ENCODE data around the gene PERCC1.
"Not testable (repeated sequence)": the region's sequence is repeated elsewhere in the genome, so short reads cannot be mapped to it uniquely, and the experiment has no call there.

Gene PERCC1

GRCh38 chr16:1451702-1452392 is 21.0 kb downstream of the PERCC1 start:
- DNase-seq = no peak

- no peak for DNase-seq
Observed at GRCh38 chr16:1452530-1452929, 21.7 kb downstream of the PERCC1 start.

GRCh38 chr16:1453316-1453715 is 22.4 kb downstream of the PERCC1 start:
- DNase-seq = no peak

GRCh38 chr16:1454561-1454960 is 23.7 kb downstream of the PERCC1 start:
- DNase-seq = no peak

GRCh38 chr16:1455190-1456171 is 24.6 kb downstream of the PERCC1 start:
- DNase-seq = no peak

- DNase-seq = no peak
Observed at GRCh38 chr16:1456951-1457350, 26.1 kb downstream of the PERCC1 start.

- no peak for DNase-seq
Observed at GRCh38 chr16:1457489-1458245, 26.8 kb downstream of the PERCC1 start.

- DNase-seq = no peak
Observed at GRCh38 chr16:1458336-1458976, 27.6 kb downstream of the PERCC1 start.

- no peak for DNase-seq
Observed at GRCh38 chr16:1458977-1459341, 28.1 kb downstream of the PERCC1 start.

GRCh38 chr16:1459967-1460366 is 29.1 kb downstream of the PERCC1 start:
- DNase-seq = no peak

GRCh38 chr16:1460602-1461138 is 29.8 kb downstream of the PERCC1 start:
- DNase-seq = no peak

- DNase-seq = no peak
Observed at GRCh38 chr16:1461146-1461545, 30.3 kb downstream of the PERCC1 start.

GRCh38 chr16:1464196-1464893 is 33.5 kb downstream of the PERCC1 start:
- DNase-seq = no peak

- DNase-seq = no peak
Observed at GRCh38 chr16:1464894-1465566, 34.2 kb downstream of the PERCC1 start.

GRCh38 chr16:1465567-1465915 is 34.7 kb downstream of the PERCC1 start:
- DNase-seq = no peak

- DNase-seq = no peak
Observed at GRCh38 chr16:1466054-1466453, 35.2 kb downstream of the PERCC1 start.

- DNase-seq = no peak
Observed at GRCh38 chr16:1466968-1467521, 36.2 kb downstream of the PERCC1 start.

GRCh38 chr16:1468426-1468810 is 37.5 kb downstream of the PERCC1 start:
- no peak for DNase-seq

- DNase-seq = not testable (repeated sequence)
Observed at GRCh38 chr16:1469141-1469540, 38.3 kb downstream of the PERCC1 start.

- no peak for DNase-seq
Observed at GRCh38 chr16:1469693-1470201, 38.9 kb downstream of the PERCC1 start.

Data from T-helper 9 cell (primary cell).